MG63 (cell line): Measurements from ENCODE around the gene NAT9. TPM values are rescaled to one million over a fixed set of nuclear protein-coding genes. Genes with fewer than 3 reads are reported as not detected.

Source experiments
- DNase-seq: peaks from one replicate; pipeline ENCODE4 v3.0.0-alpha.2; 2020
- H3K27me3 ChIP-seq: fragments of 250-450 bp; sonication (Bioruptor Pico); 2 replicates; pipeline ENCODE4 v1.5.1; 2020; ENCODE audit warnings: mild to moderate bottlenecking, moderate library complexity
- H3K36me3 ChIP-seq: fragments of 250-450 bp; sonication (Bioruptor Pico); 2 replicates; pipeline ENCODE4 v1.5.1; 2020; ENCODE audit warnings: mild to moderate bottlenecking, moderate library complexity
- H3K4me3 ChIP-seq: fragments of 250-450 bp; sonication (Bioruptor Pico); 2 replicates; pipeline ENCODE4 v1.5.1; 2020; ENCODE audit warnings: mild to moderate bottlenecking, moderate library complexity
- H3K9me3 ChIP-seq: fragments of 250-450 bp; sonication (Bioruptor Pico); 2 replicates; pipeline ENCODE4 v1.5.1; 2020; ENCODE audit warnings: mild to moderate bottlenecking, moderate library complexity
- total RNA-seq: library from RNA; depleted of rRNA; stranded (reverse); fragments of >200 nt; shearing (Covaris generic); gene quantifications from 2 replicates; pipeline ENCODE4 v1.2.3, GENCODE V29; 2014; ENCODE audit warnings: low replicate concordance; rRNA removed

NAT9 gene, protein sequence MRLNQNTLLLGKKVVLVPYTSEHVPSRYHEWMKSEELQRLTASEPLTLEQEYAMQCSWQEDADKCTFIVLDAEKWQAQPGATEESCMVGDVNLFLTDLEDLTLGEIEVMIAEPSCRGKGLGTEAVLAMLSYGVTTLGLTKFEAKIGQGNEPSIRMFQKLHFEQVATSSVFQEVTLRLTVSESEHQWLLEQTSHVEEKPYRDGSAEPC
- total RNA-seq: 46.8 and 51.6 TPM in 2 replicates

- Histone ChIP-seq H3K36me3 (peaks cover 43% of the 10 kb centered on the region), H3K4me3 (peak within 1 kb of the TSS; percentile 86), H3K9me3 (no peaks in the 10 kb centered on the region), H3K27me3 (no peaks in the 10 kb centered on the region)
- DNase-seq: peak; percentile 98
Observed at GRCh38 chr17:74776044-74776962, at the start of gene NAT9. Gene NAT9, minus strand, starts transcription at chr17:74776345. Its CDS starts 647 bp downstream, at chr17:74775698.

DNA sequence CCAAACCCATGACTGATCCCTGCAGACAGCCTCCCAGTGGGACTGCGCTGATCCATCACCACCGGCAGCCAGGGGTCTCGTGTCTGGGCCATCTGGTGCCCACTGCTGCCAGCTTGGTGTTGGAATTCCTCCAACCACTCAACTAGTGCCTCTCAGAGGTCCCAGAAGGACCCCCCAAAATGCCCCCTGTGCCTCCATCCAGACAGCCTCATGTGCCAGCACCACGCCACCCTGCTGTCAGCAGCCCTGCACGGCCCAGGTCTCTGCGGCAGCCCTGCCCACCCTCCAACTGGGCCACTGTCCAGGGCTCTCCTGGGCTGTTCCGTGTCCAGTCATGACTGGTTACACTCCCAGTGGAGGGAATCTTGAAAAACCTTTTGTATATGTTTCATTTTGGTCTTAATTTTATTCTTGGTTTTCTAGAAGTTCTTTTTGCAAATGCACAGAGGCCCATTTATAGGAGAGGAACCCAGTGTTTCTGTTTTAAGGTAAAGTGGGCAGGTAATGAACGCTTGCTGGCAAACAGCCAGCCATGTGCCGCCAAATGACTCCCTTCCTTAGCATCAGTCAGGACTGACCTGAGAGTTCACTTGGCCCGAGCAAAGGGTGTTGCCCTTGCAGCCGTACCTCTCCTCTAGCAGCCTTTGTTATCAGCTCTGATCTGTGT is 48.9 kb upstream of the NAT9 start:
- H3K36me3 ChIP-seq: peaks cover 3% of the 10 kb centered on the region; the same call in 1 of the 2 replicates
- DNase-seq: no peak
- H3K27me3 ChIP-seq: no peaks in the 10 kb centered on the region
- H3K4me3 ChIP-seq: no peak overlapping the region
- H3K9me3 ChIP-seq: no peaks in the 10 kb centered on the region

- no peak for DNase-seq
- no peaks in the 10 kb centered on the region for H3K9me3 ChIP-seq
- no peak overlapping the region for H3K4me3 ChIP-seq
- no peaks in the 10 kb centered on the region for H3K27me3 ChIP-seq
- peaks cover 3% of the 10 kb centered on the region; the same call in 1 of the 2 replicates for H3K36me3 ChIP-seq
Observed at GRCh38 chr17:74822939-74823367, 46.8 kb upstream of the NAT9 start.

GRCh38 chr17:74822335-74822938 is 46.3 kb upstream of the NAT9 start:
- H3K36me3 ChIP-seq: peaks cover 3% of the 10 kb centered on the region; the same call in 1 of the 2 replicates
- no peaks in the 10 kb centered on the region for H3K9me3 ChIP-seq
- no peak for DNase-seq
- no peaks in the 10 kb centered on the region for H3K27me3 ChIP-seq
- H3K4me3 ChIP-seq: no peak overlapping the region

DNA sequence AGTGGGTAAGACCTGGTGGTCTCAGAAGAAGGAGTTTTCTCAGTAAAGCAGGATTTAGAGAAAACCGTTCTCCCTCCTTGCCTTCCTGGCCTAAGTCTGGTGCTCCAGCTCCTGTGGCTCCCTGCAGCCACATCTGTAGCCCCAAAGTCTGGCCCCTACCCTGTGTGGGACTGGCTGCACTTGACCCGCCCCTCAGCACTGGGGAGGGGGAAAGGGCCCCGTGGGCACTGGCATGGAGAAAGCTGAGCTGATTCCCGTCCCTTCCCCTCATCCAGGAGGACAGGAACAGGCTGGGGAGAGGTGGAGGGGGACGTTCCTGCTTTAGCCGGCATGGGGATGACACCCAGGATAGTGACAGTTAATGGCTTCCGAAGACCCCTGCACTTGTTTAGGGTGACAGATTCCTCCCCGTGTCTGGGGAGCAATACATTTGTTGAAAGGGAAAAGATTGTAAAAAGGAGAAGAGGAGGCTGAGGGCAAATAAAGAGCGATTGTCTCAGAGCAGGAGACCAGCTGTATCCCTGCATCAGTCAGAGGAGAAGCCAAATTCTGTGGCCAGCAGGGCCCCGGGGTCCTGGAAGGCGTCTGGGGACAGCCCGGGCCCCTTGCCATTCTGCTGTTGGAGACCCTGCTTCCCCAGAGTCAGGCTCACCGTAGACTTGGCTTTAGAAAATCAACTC is 45.6 kb upstream of the NAT9 start:
- H3K36me3 ChIP-seq: peaks cover 3% of the 10 kb centered on the region; the same call in 1 of the 2 replicates
- H3K27me3 ChIP-seq: no peaks in the 10 kb centered on the region
- DNase-seq: no peak
- no peak overlapping the region for H3K4me3 ChIP-seq
- no peaks in the 10 kb centered on the region for H3K9me3 ChIP-seq

GRCh38 chr17:74819801-74820436 is 43.8 kb upstream of the NAT9 start:
- no peak for DNase-seq
- H3K9me3 ChIP-seq: no peaks in the 10 kb centered on the region
- no peaks in the 10 kb centered on the region for H3K36me3 ChIP-seq
- H3K27me3 ChIP-seq: no peaks in the 10 kb centered on the region
- no peak overlapping the region for H3K4me3 ChIP-seq

DNA sequence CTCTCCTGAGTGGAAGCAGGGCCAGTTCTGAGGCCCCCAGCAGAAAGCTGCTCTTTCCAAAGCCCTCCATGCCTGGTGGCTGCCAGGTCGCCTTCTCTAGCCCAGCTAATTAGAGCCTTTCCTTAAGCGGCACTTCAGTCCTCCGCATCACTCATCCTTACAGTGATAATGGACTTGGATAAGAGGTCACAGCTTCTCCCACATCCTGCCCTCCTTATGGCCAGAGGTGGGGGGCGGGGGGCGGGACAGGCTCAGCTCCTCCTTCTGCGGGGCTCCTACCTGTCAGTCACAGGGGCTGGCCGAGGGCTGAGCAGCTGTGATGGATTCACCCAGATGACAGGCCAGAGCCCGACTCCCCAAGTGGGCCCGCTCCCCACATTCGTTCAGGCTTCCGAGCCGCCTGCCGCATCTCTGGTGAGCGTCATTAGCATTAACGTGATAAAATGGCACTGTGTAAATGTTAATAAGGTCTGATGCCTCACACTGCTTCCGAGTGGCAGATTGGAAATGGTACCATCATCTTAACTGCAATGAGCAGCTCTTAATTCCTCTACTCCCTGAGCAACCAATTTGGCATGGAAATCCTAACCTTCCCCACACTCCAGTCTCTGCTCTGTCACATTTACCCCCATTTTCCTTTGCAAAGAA is 42.3 kb upstream of the NAT9 start:
- H3K27me3 ChIP-seq: no peaks in the 10 kb centered on the region

GRCh38 chr17:74816905-74817620 is 40.9 kb upstream of the NAT9 start:
- Histone ChIP-seq H3K4me3 (no peak overlapping the region), H3K27me3 (no peaks in the 10 kb centered on the region), H3K36me3 (no peaks in the 10 kb centered on the region), H3K9me3 (no peaks in the 10 kb centered on the region)
- no peak for DNase-seq

More for the DNA sequence above, 42.3 kb upstream of the NAT9 start:
- Histone ChIP-seq H3K36me3 (no peaks in the 10 kb centered on the region), H3K4me3 (no peak overlapping the region), H3K9me3 (no peaks in the 10 kb centered on the region)
- DNase-seq: no peak

DNA sequence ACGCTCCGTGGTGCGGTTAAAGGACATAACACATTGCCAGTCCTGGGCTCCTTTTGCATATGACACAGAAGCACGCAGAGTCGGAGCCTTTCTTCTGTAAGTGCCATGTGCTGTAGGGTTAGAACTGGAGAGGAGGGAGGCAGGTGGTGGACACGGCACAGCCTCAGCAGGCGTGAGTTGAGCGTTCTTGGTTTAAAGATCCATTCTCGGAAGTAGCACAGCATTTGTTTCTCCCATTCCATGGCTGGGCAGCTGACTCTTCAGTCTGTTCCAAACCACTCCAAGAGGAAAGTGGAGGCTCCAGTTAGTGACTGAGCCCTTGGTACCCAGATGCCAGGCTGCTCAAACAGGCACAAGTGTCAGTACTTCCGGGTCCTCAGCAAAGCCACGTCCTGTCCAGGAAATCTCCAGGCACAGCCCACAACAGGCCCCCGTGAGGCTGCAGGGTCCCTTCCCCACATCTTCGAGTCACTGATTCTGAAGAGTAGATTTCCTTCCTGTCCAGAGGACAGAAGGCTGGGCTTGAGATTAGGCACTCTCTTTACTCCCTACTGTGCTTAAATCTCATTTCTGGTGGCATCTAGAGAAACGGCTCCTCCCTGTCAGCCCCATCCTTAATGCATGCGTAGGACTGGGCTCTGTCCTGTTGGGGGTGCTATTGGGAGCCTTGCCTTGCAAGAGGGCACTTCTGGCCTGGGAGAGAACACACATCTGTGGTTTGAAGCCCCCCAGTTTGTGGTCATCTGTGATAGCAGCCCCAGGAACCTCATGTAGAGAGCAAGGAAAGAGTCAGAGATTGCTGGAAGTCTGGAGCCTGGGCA is 39.6 kb upstream of the NAT9 start:
- no peak for DNase-seq
- Histone ChIP-seq H3K4me3 (no peak overlapping the region), H3K9me3 (no peaks in the 10 kb centered on the region), H3K27me3 (no peaks in the 10 kb centered on the region), H3K36me3 (no peaks in the 10 kb centered on the region)

DNA sequence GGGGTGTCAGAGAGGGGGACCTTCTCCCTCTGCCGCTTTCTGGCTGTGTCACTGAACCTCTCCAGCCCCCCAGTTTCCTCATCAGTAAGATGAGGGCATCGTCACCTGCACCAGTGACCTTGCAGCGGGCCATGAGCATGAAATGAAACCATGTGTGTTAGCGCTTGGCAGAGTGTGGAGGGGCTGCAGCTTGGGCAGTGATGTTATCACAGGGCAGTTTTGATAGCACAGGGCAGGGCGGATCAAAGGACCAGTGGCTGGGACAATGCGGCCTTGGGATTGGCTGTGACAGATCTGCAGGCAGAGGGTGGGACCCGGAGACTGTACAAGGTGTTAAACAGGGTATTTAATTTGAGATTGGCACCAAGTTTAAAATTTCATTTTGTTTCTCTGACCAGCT is 38.9 kb upstream of the NAT9 start:
- H3K27me3 ChIP-seq: no peaks in the 10 kb centered on the region
- H3K4me3 ChIP-seq: no peak overlapping the region
- DNase-seq: no peak
- no peaks in the 10 kb centered on the region for H3K36me3 ChIP-seq
- H3K9me3 ChIP-seq: no peaks in the 10 kb centered on the region

DNA sequence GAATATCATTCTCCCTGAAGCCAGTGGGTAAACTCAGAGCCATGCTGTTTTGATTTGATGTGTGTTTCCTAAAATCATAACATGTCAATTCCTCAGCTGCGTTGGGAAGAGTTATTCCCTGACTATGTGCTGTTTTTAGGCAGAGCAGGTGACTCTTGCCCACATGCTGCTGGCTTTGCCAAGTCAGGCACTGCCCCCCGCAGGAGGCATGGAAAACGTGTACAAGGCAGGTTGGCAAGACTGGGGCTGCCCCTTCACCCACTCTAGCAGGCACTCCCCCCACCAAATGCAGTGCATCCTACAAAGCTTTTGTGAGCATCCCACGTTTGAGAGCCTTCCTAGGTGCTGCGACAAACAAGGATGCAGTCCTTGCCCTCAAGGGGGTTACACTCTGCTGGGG is 38.3 kb upstream of the NAT9 start:
- Histone ChIP-seq H3K27me3 (no peaks in the 10 kb centered on the region), H3K36me3 (no peaks in the 10 kb centered on the region), H3K4me3 (no peak overlapping the region), H3K9me3 (no peaks in the 10 kb centered on the region)
- no peak for DNase-seq

- H3K36me3 ChIP-seq: no peaks in the 10 kb centered on the region
- no peak overlapping the region for H3K4me3 ChIP-seq
- DNase-seq: no peak
- no peaks in the 10 kb centered on the region for H3K9me3 ChIP-seq
- H3K27me3 ChIP-seq: no peaks in the 10 kb centered on the region
Observed at GRCh38 chr17:74812109-74813009, 36.2 kb upstream of the NAT9 start.

DNA sequence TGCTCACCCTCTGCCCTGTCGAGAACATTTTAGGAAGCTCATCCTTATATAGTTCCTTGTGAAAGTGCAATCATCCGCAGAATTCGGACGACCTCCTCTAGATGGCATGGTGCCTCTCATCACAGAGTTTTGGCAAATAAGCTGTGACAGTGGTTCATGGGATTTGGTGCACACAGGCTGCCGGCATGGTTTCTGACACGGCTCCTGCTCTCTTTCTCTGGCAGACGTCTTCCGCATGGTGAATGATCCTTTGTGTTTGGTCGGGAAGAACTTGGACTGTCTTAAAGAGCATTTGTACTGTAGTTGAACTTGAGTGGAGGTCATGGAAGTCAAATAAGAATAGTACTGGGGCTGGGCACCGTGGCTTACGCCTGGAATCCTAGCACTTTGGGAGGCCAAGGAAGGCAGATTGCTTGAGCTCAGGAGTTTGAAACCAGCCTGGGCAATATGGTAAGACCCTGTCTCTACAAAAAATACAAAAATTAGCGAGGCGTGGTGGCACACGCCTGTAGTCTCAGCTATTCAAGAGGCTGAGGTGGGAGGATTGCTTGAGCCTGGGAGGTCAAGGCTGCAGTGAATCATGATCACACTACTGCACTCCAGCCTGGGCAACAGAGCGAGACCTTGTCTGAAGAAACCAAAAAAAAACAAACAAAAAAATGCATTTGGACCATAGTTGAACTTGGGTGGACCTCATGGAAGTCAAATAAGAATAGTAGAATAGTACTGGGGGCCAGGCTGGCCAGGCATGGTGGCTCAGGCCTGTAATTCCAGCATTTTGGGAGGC is 34.7 kb upstream of the NAT9 start:
- Histone ChIP-seq H3K27me3 (no peaks in the 10 kb centered on the region), H3K36me3 (no peaks in the 10 kb centered on the region), H3K9me3 (no peaks in the 10 kb centered on the region), H3K4me3 (no peak overlapping the region)
- no peak for DNase-seq
